Esophagus muscularis mucosa (tissue), 3 donors: ENCODE data around the gene CATSPERE.

Source experiments
- POLR2A ChIP-seq: fragments of 450-650 bp; IDR thresholded peaks from one replicate; pipeline ENCODE4 v1.6.1; 2017; ENCODE audit warnings: antibody characterized with exemption, moderate library complexity, mild to moderate bottlenecking, low read depth
- POLR2AphosphoS5 ChIP-seq, 2 donors: sonication (generic); formaldehyde crosslinking; IDR thresholded peaks; one replicate each; pipeline ENCODE4 v1.6.1; 2017; ENCODE audit warnings: antibody characterized with exemption in 2 of 2
- TF ChIP-seq, protein P1 (sequence below), 3 experiments: fragments of 200-600 bp in 2 of 3; fragments of 450-650 bp in 1 of 3; sonication (generic) in 2 of 3; IDR thresholded peaks; one replicate each; pipeline ENCODE4 v1.5.1; 2017 to 2019; ENCODE audit warnings: antibody characterized with exemption in 3 of 3, mild to moderate bottlenecking in 2 of 3, moderate library complexity in 1 of 3

DNA sequence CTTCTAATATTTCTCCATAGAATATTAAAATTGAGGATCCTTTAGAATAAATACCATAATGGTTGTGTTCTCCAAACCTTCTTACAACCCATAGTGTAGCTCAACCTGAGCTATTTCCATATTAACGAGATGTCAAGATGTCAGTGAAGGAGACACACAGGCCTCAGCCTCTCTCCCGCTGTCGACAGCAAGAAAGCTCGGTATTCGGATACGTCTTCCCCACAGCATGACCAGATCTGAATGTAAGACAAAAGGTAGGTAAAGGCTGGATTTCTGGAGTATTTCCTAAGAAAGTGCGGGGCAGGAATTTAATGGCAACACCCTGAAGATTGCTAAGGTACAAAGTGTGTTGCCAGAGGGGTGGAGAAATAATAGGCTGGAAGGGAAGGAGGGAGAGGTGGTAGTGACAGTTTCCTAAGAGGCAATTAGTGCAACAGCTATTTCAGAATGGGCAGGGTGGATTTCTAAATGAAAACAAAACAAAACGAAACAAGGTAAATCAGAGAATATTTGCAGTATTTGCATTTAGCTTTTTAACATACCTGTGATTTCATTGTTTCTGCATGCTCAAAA lies 11.1 kb upstream of the CATSPERE start:
- TF ChIP-seq, protein P1, sequence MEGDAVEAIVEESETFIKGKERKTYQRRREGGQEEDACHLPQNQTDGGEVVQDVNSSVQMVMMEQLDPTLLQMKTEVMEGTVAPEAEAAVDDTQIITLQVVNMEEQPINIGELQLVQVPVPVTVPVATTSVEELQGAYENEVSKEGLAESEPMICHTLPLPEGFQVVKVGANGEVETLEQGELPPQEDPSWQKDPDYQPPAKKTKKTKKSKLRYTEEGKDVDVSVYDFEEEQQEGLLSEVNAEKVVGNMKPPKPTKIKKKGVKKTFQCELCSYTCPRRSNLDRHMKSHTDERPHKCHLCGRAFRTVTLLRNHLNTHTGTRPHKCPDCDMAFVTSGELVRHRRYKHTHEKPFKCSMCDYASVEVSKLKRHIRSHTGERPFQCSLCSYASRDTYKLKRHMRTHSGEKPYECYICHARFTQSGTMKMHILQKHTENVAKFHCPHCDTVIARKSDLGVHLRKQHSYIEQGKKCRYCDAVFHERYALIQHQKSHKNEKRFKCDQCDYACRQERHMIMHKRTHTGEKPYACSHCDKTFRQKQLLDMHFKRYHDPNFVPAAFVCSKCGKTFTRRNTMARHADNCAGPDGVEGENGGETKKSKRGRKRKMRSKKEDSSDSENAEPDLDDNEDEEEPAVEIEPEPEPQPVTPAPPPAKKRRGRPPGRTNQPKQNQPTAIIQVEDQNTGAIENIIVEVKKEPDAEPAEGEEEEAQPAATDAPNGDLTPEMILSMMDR (IDR thresholded peaks at IDR 0.05) = no peak
- no peak for TF ChIP-seq POLR2A
- no peak for TF ChIP-seq POLR2AphosphoS5 (IDR thresholded peaks at IDR 0.05)
